OCI-LY3 (cell line): ENCODE results near the gene RNPEPL1.

ENCODE experiments used
- H2AFZ ChIP-seq: fragments of 200-600, 300-600 bp; shearing (Covaris generic); 2 replicates; pipeline ENCODE4 v1.6.0; 2014; ENCODE audit warnings: antibody characterized with exemption, low read depth, low read length
- H3K27ac ChIP-seq: fragments of 200-600, 300-600 bp; sonication (generic); 2 replicates; pipeline ENCODE4 v1.5.1; 2014; ENCODE audit warnings: mild to moderate bottlenecking, low read length, moderate library complexity, mixed read lengths
- H3K27me3 ChIP-seq: fragments of 200-600, 300-600 bp; sonication (generic); 2 replicates; pipeline ENCODE4 v1.6.1; 2014; ENCODE audit warnings: low read depth, low read length, mixed read lengths
- H3K36me3 ChIP-seq: fragments of 200-600, 300-600 bp; sonication (generic); replicated peaks from 2 replicates; pipeline ENCODE3; 2014; ENCODE audit warnings: low read depth, low read length, mixed read lengths
- H3K4me1 ChIP-seq: fragments of 300-600, 200-600 bp; sonication (generic); 2 replicates; pipeline ENCODE4 v1.6.1; 2014; ENCODE audit warnings: low read length, mixed read lengths
- H3K4me2 ChIP-seq: fragments of 200-600, 300-600 bp; sonication (generic); 2 replicates; pipeline ENCODE4 v1.6.1; 2014; ENCODE audit warnings: low read length, mixed read lengths
- H3K4me3 ChIP-seq: fragments of 300-600, 200-600 bp; sonication (generic); 2 replicates; pipeline ENCODE4 v1.5.1; 2014; ENCODE audit warnings: antibody characterized with exemption, mild to moderate bottlenecking, low read length, moderate library complexity
- H3K79me2 ChIP-seq: fragments of 300-600, 200-600 bp; shearing (Covaris generic); 2 replicates; pipeline ENCODE4 v1.6.1; 2014; ENCODE audit warnings: mild to moderate bottlenecking, low read length, mixed read lengths
- H3K9ac ChIP-seq: fragments of 300-600, 200-600 bp; shearing (Covaris generic); 2 replicates; pipeline ENCODE4 v1.6.0; 2014; ENCODE audit warnings: mild to moderate bottlenecking, low read length, moderate library complexity
- H3K9me3 ChIP-seq: fragments of 200-600, 300-600 bp; shearing (Covaris generic); 2 replicates; pipeline ENCODE4 v1.6.1; 2014; ENCODE audit warnings: low read length, mixed read lengths; ENCODE audit not compliant: insufficient read depth
- H4K20me1 ChIP-seq: fragments of 200-600, 300-600 bp; sonication (generic); 2 replicates; pipeline ENCODE4 v1.6.1; 2016; ENCODE audit warnings: low read length, mixed read lengths; ENCODE audit not compliant: insufficient read depth
- EZH2phosphoT487 ChIP-seq: fragments of 200-600 bp; shearing (Covaris generic); IDR thresholded peaks from 2 replicates; pipeline ENCODE4 v1.6.1; 2018; ENCODE audit warnings: antibody characterized with exemption, mixed run types, low read depth
- TF ChIP-seq, protein P1 (sequence below): fragments of 200-600, 300-600 bp; sonication (generic); IDR thresholded peaks from 2 replicates; pipeline ENCODE4 v1.5.1; 2014; ENCODE audit warnings: antibody characterized with exemption, low read length, low read depth

RNPEPL1 gene

DNA sequence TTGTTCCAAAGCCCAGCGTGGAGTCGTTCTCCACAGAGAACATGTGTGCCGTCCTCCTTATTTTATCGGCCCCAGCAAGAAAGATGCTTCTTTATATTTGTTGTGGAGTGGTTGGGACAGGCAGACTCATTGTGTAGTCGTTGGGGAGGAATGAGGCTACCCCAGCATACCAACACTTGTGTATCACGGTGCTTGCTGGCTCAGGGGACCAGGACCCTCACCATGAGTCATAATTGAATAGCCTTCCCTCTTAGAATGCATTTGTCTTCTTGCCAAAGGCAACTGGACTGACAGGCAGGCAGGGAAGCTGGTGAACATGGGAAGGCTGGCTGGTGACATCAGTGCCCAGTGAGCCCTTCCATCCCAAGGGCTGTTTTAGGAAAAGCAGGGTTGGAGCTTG, 22.9 kb downstream of the RNPEPL1 start:
- no peak overlapping the region for H2AFZ ChIP-seq
- TF ChIP-seq, protein P1, sequence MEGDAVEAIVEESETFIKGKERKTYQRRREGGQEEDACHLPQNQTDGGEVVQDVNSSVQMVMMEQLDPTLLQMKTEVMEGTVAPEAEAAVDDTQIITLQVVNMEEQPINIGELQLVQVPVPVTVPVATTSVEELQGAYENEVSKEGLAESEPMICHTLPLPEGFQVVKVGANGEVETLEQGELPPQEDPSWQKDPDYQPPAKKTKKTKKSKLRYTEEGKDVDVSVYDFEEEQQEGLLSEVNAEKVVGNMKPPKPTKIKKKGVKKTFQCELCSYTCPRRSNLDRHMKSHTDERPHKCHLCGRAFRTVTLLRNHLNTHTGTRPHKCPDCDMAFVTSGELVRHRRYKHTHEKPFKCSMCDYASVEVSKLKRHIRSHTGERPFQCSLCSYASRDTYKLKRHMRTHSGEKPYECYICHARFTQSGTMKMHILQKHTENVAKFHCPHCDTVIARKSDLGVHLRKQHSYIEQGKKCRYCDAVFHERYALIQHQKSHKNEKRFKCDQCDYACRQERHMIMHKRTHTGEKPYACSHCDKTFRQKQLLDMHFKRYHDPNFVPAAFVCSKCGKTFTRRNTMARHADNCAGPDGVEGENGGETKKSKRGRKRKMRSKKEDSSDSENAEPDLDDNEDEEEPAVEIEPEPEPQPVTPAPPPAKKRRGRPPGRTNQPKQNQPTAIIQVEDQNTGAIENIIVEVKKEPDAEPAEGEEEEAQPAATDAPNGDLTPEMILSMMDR, result no peak
- TF ChIP-seq EZH2phosphoT487, result no peak
- H3K4me2 ChIP-seq, result no peak overlapping the region
- H4K20me1 ChIP-seq, result peaks cover 10% of the 10 kb centered on the region
- no peaks in the 10 kb centered on the region for H3K27me3 ChIP-seq
- H3K9me3 ChIP-seq, result no peaks in the 10 kb centered on the region
- H3K27ac ChIP-seq, result no peak overlapping the region
- H3K36me3 ChIP-seq, result no peaks in the 10 kb centered on the region
- H3K4me3 ChIP-seq, result no peak overlapping the region
- H3K79me2 ChIP-seq, result peaks cover 56% of the 10 kb centered on the region
- no peak overlapping the region for H3K9ac ChIP-seq
- H3K4me1 ChIP-seq, result peaks cover 9% of the 10 kb centered on the region

- peaks cover 55% of the 10 kb centered on the region for H3K79me2 ChIP-seq
- H3K4me2 ChIP-seq, result no peak overlapping the region
- H3K4me3 ChIP-seq, result no peak overlapping the region
- peaks cover 10% of the 10 kb centered on the region for H4K20me1 ChIP-seq
- TF ChIP-seq, protein P1, result no peak
- no peak for TF ChIP-seq EZH2phosphoT487
- no peak overlapping the region for H2AFZ ChIP-seq
- H3K4me1 ChIP-seq, result peaks cover 9% of the 10 kb centered on the region
- H3K9me3 ChIP-seq, result no peaks in the 10 kb centered on the region
- no peak overlapping the region for H3K27ac ChIP-seq
- no peaks in the 10 kb centered on the region for H3K27me3 ChIP-seq
- H3K36me3 ChIP-seq, result no peaks in the 10 kb centered on the region
- H3K9ac ChIP-seq, result no peak overlapping the region
Measured at GRCh38 chr2:240591784-240592183, 23.5 kb downstream of the RNPEPL1 start.

DNA sequence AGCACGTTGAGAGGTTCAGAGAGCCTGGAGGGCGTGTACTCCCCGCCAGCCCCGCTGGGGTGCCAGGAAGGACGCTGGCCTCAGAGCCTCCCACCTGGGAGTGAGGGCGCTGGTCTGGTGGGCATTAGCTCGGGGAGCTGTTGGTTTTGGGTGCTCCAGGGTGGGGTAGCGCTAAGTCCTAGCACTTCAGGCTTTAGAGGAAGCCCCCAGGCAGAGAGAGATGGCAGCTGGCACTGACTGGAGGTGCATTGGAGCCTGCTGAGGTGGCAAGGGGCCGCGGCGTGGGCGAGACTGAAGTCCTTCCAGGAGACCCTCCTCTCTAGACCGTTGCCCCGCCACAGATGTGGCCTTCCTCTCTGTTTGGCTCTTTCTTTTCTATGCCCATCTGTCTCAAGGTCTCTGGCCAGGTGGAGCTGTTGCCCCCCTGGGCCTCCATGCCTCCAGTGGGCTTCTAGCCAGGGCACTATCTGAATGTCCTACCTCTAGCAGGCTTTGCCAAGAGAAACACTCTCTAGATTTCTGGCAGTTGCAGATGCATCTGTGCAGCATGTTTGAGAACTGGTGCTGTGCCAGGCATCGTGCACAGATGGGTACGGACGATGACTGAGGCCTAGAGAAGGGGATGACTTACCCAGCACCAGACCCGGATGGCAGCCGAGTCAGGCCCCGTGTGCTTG, 24.9 kb downstream of the RNPEPL1 start:
- H3K27me3 ChIP-seq, result no peaks in the 10 kb centered on the region
- H3K9ac ChIP-seq, result no peak overlapping the region
- peaks cover 42% of the 10 kb centered on the region for H3K79me2 ChIP-seq
- no peaks in the 10 kb centered on the region for H3K36me3 ChIP-seq
- no peaks in the 10 kb centered on the region for H3K9me3 ChIP-seq
- TF ChIP-seq, protein P1, result no peak
- H3K4me1 ChIP-seq, result peaks cover under 1% of the 10 kb centered on the region; the same call in 1 of the 2 replicates
- H3K27ac ChIP-seq, result no peak overlapping the region
- no peak overlapping the region for H3K4me3 ChIP-seq
- H3K4me2 ChIP-seq, result no peak overlapping the region
- H4K20me1 ChIP-seq, result no peaks in the 10 kb centered on the region
- no peak overlapping the region for H2AFZ ChIP-seq

DNA sequence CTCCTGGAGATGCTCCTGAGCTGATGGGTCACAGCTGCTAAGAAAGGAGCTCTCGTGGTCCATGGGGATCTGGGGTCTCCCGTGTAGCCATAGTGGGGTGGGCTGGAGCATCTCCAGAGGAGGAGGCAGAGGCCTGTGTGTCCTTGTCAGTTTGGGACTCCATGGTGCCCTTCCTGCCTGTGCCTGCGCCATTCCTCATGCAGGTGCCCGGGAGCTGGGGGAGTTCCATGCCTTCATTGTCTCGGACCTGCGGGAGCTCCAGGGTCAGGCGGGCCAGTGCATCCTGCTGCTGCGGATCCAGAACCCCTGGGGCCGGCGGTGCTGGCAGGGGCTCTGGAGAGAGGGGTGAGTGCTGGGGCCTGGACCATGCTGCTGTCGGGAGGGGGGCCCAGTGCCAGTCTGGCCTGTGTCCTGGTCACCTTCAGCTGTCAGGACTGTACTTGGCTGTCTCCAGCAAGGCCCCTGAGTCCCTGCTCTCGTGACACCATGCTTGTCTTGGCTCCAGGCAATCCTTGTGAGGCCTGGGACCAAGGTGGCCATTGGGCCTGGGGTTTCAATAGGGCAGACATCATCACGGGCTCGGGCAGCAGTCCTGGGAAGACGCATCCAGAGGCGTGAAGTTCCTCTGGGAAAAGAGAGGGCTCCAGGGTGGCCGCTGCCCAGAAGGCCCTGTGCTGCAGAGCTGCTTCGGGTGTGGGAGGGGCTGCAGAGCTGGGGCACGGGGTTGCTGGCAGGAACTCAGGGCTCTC, 25.6 kb downstream of the RNPEPL1 start:
- H3K9me3 ChIP-seq, result no peaks in the 10 kb centered on the region
- H4K20me1 ChIP-seq, result no peaks in the 10 kb centered on the region
- H3K27ac ChIP-seq, result no peak overlapping the region
- no peak overlapping the region for H3K9ac ChIP-seq
- H3K79me2 ChIP-seq, result peaks cover 34% of the 10 kb centered on the region
- no peaks in the 10 kb centered on the region for H3K36me3 ChIP-seq
- no peaks in the 10 kb centered on the region for H3K27me3 ChIP-seq
- H3K4me1 ChIP-seq, result no peaks in the 10 kb centered on the region
- no peak overlapping the region for H2AFZ ChIP-seq
- no peak overlapping the region for H3K4me2 ChIP-seq
- H3K4me3 ChIP-seq, result no peak overlapping the region
- TF ChIP-seq EZH2phosphoT487, result no peak
- TF ChIP-seq, protein P1, result no peak
